ENCODE data around the gene MKI67.

MKI67 gene

GRCh38 chr10:128102480-128103228, 23.6 kb downstream of the MKI67 start:
- H3K4me3 ChIP-seq (ENCODE audit: control insufficient read depth, low read depth, low read length), result no peak overlapping the region
- no peak for DNase-seq (ENCODE audit: low read depth)
- no peak for TF ChIP-seq CTCF (conservative IDR thresholded peaks at IDR 0.05; ENCODE audit: control insufficient read depth, insufficient read depth, low read depth, low read length)

GRCh38 chr10:128101901-128102300, 24.3 kb downstream of the MKI67 start:
- no peak for TF ChIP-seq CTCF (conservative IDR thresholded peaks at IDR 0.05; ENCODE audit: control insufficient read depth, insufficient read depth, low read depth, low read length)
- no peak for DNase-seq (ENCODE audit: low read depth)
- H3K4me3 ChIP-seq (ENCODE audit: control insufficient read depth, low read depth, low read length), result no peak overlapping the region

GRCh38 chr10:128099901-128100300, 26.3 kb downstream of the MKI67 start:
- DNase-seq (ENCODE audit: low read depth), result no peak
- no peak overlapping the region for H3K4me3 ChIP-seq (ENCODE audit: control insufficient read depth, low read depth, low read length)
- TF ChIP-seq CTCF (conservative IDR thresholded peaks at IDR 0.05; ENCODE audit: control insufficient read depth, insufficient read depth, low read depth, low read length), result no peak

- H3K4me3 ChIP-seq (ENCODE audit: control insufficient read depth, low read depth, low read length), result no peak overlapping the region
- no peak for DNase-seq (ENCODE audit: low read depth)
- no peak for TF ChIP-seq CTCF (conservative IDR thresholded peaks at IDR 0.05; ENCODE audit: control insufficient read depth, insufficient read depth, low read depth, low read length)
Observed at GRCh38 chr10:128098631-128099030, 27.6 kb downstream of the MKI67 start.

- DNase-seq (ENCODE audit: low read depth), result no peak
- TF ChIP-seq CTCF (conservative IDR thresholded peaks at IDR 0.05; ENCODE audit: control insufficient read depth, insufficient read depth, low read depth, low read length), result no peak
Observed at GRCh38 chr10:128097783-128098182, 28.4 kb downstream of the MKI67 start.

GRCh38 chr10:128096486-128097199, 29.6 kb downstream of the MKI67 start:
- H3K4me3 ChIP-seq (ENCODE audit: control insufficient read depth, low read depth, low read length), result no peak overlapping the region
- DNase-seq (ENCODE audit: low read depth), result peak; percentile 41
- TF ChIP-seq CTCF (conservative IDR thresholded peaks at IDR 0.05; ENCODE audit: control insufficient read depth, insufficient read depth, low read depth, low read length), result no peak

More at GRCh38 chr10:128097783-128098182, 28.4 kb downstream of the MKI67 start:
- H3K4me3 ChIP-seq (ENCODE audit: control insufficient read depth, low read depth, low read length), result no peak overlapping the region

All from fibroblast of mammary gland (primary cell).